GM06990 (cell line): ENCODE results near the gene PDIA6.

Experiments
- DNase-seq: peaks from one replicate; pipeline ENCODE4 v3.0.0-alpha.2; 2011; ENCODE audit not compliant: insufficient read length; ENCODE audit errors: extremely low read depth
- H3K27me3 ChIP-seq: replicated peaks from 2 replicates; pipeline ENCODE4 v1.6.0; 2011; ENCODE audit warnings: low read length; ENCODE audit not compliant: control insufficient read depth, insufficient read depth
- H3K36me3 ChIP-seq: 2 replicates; pipeline ENCODE4 v1.5.1; 2011; ENCODE audit warnings: low read length; ENCODE audit not compliant: control insufficient read depth, insufficient read depth
- H3K4me3 ChIP-seq: replicated peaks from 2 replicates; pipeline ENCODE4 v1.5.1; 2011; ENCODE audit warnings: low read depth, mild to moderate bottlenecking, control low read depth, low read length
- CTCF ChIP-seq: IDR thresholded peaks from 2 replicates; pipeline ENCODE4 v1.5.1; 2011; ENCODE audit warnings: low read length, control low read depth, mild to moderate bottlenecking, inconsistent platforms; ENCODE audit not compliant: insufficient read depth, poor library complexity, severe bottlenecking

The PDIA6 gene

DNA sequence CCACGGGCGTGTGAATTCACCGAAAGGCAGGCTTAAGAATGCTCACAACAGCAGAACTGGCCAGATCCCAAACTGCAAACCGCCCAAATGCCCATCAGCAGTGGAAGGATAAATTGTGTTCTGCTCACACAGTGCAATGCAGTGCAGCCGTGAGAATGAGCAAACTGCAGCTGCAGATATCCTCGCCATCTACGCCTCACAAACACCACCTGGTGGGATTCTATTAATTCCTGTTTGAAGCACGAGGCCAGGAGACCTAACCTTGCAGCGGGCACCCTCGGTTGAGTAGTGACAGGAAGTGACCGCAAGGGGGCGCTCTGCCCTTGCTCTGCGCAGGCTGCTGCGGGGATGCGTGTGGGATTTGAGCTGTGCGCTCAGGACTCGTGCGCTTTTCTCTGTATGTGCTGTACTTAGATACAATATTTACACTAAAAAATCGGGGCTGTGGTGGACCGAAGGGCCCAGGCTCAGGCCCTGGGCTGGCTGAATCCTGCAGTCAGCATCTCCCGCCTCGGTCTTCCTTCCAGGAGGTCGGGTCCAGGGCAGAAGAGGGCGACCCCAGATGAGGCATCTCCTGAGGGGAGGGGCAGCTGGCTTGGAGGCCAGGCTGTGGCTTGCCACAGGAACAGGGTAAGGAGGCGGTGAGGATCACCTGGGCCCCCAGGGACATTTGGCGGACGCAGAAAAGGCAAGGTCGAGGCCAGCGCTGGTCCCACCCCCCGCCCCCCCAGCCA is 19.8 kb upstream of the PDIA6 start:
- H3K36me3 ChIP-seq: no peaks in the 10 kb centered on the region
- TF ChIP-seq CTCF: peak; percentile 95
- no peak overlapping the region for H3K4me3 ChIP-seq
- peak; percentile 64 for DNase-seq
- H3K27me3 ChIP-seq: peaks cover 2% of the 10 kb centered on the region

DNA sequence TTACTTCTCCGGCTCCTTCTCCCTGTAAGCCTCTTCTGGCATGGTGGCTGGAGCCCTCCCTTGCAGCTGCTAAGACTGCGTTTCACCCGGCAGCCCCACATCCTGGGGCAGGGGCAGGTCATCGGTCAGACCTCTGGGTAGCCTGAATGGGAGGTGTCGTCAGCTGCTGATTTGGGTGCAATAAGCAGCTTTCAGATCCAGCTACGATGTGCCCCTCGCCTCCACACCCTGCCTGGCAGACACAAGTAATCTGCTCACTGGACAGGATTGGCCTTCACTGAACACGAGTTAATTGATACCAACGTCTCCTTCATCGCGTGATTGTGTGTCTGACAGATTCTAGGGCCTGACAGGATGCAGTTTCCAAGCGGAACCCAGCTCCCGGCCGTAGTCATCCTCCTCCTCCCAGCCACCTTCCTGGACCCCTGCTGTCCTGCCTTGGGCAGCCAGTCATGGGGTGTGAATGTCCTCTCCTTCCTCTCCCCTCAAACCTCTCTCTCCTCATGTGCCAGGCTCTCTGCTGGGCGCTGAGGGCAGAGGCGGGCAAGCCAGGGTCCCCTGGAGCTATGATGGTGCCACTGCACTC is 18.9 kb upstream of the PDIA6 start:
- H3K27me3 ChIP-seq: peaks cover 2% of the 10 kb centered on the region
- TF ChIP-seq CTCF: no peak
- H3K36me3 ChIP-seq: no peaks in the 10 kb centered on the region
- no peak for DNase-seq
- H3K4me3 ChIP-seq: no peak overlapping the region

DNA sequence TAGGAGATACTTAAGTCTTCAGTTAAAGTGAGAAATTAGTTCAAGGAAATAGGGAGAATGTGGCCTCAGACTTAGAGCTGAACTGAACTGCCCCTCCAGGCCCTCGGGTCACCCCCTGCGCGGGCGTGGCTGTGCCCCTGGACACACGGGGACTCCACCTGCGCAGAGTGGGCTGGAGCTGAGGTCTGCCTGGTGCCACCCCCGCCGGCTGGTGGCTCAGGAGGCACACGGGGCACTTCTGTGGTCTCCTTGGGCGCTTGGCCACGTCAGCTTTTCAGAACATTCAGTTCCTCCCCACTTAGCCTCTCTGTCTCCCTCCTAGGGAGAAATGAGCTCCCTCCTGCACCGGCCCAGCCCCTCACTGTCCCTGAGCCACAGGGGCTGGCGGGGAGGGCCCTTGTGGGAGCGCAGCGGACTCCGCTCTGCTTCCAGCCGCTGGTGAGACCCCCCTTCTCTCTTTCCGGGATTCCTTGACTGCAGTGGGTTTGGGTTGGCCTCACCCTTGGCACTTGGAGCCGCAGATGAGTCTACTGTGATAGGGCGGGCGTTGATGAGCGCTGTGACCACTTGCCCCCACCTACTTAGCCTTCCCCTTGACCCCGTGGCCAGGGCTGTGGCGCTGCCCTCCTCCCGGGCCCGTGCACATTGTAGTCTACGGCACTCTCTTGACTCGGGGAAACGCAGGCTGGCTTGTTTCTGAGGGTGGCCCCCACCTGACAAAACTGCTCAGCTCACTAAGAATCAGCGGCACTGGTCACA is 18.2 kb upstream of the PDIA6 start:
- no peak for DNase-seq
- Histone ChIP-seq H3K27me3 (peaks cover 2% of the 10 kb centered on the region), H3K4me3 (no peak overlapping the region), H3K36me3 (no peaks in the 10 kb centered on the region)
- TF ChIP-seq CTCF: no peak

DNA sequence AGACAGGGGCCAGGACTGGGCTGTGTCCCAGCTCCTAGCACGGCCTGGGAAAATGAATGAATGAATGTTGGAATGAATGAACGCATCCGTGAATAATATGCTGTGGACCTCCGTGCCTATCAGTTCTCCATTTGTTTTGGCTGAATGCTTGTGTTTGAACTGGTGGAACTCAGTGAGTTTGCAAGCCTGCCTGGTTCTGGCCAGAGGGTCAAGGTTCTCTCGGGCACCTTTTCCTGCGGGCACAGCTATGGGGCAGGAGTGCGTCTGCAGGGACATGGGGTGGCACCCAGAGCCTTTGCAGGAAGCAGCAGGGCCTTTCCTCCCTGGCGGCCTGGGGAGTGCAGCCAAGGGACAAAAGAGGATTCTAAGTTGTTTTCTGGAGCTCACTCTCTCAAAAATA is 17.6 kb upstream of the PDIA6 start:
- DNase-seq: no peak
- H3K36me3 ChIP-seq: no peaks in the 10 kb centered on the region
- H3K4me3 ChIP-seq: no peak overlapping the region
- H3K27me3 ChIP-seq: peaks cover 2% of the 10 kb centered on the region
- TF ChIP-seq CTCF: no peak

DNA sequence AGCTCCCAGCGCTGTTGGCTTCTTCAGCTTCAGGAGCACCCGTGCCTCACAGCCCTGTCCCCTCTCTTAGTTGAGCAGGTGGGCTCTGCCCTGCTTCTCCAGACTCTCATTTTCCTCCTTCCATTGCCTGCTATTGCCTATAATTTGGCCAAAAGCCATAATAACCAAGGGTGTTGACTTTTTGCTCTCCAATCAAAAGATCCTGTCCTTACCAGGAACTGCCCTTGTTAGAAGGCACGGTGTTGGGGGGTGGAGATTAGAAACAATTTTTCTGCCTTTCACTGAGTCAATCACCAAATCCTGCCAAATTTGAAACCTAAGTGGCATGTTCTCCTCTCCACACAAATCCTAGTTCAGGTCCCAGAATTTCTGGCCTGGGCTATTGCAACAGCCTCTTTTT is 16.7 kb upstream of the PDIA6 start:
- TF ChIP-seq CTCF: no peak
- DNase-seq: no peak

More for the DNA sequence above, 16.7 kb upstream of the PDIA6 start:
- Histone ChIP-seq H3K36me3 (no peaks in the 10 kb centered on the region), H3K4me3 (no peak overlapping the region), H3K27me3 (peaks cover 2% of the 10 kb centered on the region)
